Measurements from ENCODE around the gene UVSSA.

DNA sequence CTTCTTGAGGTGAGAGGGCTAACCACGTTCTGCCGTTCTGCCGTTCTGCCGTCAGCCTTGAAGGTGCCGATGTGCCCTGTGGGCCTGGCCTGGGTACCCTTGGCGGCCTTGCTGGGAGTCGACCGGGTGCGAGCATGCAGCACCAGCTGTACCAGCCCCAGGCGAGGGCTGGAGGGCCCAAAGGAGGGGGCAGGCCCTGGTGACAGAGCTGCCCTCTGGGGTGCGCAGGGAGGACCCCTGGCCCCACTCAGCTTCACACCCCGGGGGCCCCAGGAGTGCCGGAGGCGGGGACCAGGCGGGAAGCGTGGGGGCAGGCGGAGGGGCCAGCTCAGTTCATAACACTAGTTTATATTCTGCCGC is 22.1 kb downstream of the UVSSA start:
- TF ChIP-seq, protein P1, sequence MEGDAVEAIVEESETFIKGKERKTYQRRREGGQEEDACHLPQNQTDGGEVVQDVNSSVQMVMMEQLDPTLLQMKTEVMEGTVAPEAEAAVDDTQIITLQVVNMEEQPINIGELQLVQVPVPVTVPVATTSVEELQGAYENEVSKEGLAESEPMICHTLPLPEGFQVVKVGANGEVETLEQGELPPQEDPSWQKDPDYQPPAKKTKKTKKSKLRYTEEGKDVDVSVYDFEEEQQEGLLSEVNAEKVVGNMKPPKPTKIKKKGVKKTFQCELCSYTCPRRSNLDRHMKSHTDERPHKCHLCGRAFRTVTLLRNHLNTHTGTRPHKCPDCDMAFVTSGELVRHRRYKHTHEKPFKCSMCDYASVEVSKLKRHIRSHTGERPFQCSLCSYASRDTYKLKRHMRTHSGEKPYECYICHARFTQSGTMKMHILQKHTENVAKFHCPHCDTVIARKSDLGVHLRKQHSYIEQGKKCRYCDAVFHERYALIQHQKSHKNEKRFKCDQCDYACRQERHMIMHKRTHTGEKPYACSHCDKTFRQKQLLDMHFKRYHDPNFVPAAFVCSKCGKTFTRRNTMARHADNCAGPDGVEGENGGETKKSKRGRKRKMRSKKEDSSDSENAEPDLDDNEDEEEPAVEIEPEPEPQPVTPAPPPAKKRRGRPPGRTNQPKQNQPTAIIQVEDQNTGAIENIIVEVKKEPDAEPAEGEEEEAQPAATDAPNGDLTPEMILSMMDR (IDR thresholded peaks at IDR 0.05; ENCODE audit: poor library complexity, severe bottlenecking), result no peak
- TF ChIP-seq RAD21 (conservative IDR thresholded peaks at IDR 0.05), result no peak
- TF ChIP-seq EZH2 (IDR thresholded peaks at IDR 0.05; ENCODE audit: borderline replicate concordance, insufficient read depth, low read length, poor library complexity, severe bottlenecking), result no peak
- TF ChIP-seq, protein P2, sequence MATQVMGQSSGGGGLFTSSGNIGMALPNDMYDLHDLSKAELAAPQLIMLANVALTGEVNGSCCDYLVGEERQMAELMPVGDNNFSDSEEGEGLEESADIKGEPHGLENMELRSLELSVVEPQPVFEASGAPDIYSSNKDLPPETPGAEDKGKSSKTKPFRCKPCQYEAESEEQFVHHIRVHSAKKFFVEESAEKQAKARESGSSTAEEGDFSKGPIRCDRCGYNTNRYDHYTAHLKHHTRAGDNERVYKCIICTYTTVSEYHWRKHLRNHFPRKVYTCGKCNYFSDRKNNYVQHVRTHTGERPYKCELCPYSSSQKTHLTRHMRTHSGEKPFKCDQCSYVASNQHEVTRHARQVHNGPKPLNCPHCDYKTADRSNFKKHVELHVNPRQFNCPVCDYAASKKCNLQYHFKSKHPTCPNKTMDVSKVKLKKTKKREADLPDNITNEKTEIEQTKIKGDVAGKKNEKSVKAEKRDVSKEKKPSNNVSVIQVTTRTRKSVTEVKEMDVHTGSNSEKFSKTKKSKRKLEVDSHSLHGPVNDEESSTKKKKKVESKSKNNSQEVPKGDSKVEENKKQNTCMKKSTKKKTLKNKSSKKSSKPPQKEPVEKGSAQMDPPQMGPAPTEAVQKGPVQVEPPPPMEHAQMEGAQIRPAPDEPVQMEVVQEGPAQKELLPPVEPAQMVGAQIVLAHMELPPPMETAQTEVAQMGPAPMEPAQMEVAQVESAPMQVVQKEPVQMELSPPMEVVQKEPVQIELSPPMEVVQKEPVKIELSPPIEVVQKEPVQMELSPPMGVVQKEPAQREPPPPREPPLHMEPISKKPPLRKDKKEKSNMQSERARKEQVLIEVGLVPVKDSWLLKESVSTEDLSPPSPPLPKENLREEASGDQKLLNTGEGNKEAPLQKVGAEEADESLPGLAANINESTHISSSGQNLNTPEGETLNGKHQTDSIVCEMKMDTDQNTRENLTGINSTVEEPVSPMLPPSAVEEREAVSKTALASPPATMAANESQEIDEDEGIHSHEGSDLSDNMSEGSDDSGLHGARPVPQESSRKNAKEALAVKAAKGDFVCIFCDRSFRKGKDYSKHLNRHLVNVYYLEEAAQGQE (IDR thresholded peaks at IDR 0.05; ENCODE audit: borderline replicate concordance), result no peak
- no peak for TF ChIP-seq POLR2AphosphoS5 (IDR thresholded peaks at IDR 0.05)
- TF ChIP-seq MXI1 (conservative IDR thresholded peaks at IDR 0.05; ENCODE audit: poor library complexity, severe bottlenecking), result no peak
- no peak for TF ChIP-seq EP300 (conservative IDR thresholded peaks at IDR 0.05; ENCODE audit: poor library complexity, severe bottlenecking)
- no peak for TF ChIP-seq TAF1 (IDR thresholded peaks at IDR 0.05; ENCODE audit: low read depth)

All from neural cell (in vitro differentiated cells).